ENCODE data around the gene CIRBP.

CIRBP gene

GRCh38 chr19:1229924-1230782 lies 39.0 kb upstream of the CIRBP start:
- CTCF ChIA-PET: interaction anchor here (1.2 kb wide), 1 partner anchor 13 kb away, joined by 3 read pairs; no protein-coding TSS in a partner anchor
- TF ChIP-seq CTCF (IDR thresholded peaks at IDR 0.05; ENCODE audit: insufficient read depth, low read length, missing control alignments): no peak
- POLR2A ChIA-PET: interaction anchor here (1.0 kb wide), 1 partner anchor 13 kb away, joined by 3 read pairs; no protein-coding TSS in a partner anchor
- no peak for DNase-seq (ENCODE audit: low read depth, low spot score)
- H3K4me3 ChIP-seq (ENCODE audit: low read depth, low read length): no peak overlapping the region

- no peak for DNase-seq (ENCODE audit: low read depth, low spot score)
- H3K4me3 ChIP-seq (ENCODE audit: low read depth, low read length): no peak overlapping the region
- POLR2A ChIA-PET: no interaction called here
- TF ChIP-seq CTCF (IDR thresholded peaks at IDR 0.05; ENCODE audit: insufficient read depth, low read length, missing control alignments): no peak
- CTCF ChIA-PET: no interaction called here
These were observed 38.2 kb upstream of the CIRBP start for GRCh38 chr19:1230783-1231489.

DNA sequence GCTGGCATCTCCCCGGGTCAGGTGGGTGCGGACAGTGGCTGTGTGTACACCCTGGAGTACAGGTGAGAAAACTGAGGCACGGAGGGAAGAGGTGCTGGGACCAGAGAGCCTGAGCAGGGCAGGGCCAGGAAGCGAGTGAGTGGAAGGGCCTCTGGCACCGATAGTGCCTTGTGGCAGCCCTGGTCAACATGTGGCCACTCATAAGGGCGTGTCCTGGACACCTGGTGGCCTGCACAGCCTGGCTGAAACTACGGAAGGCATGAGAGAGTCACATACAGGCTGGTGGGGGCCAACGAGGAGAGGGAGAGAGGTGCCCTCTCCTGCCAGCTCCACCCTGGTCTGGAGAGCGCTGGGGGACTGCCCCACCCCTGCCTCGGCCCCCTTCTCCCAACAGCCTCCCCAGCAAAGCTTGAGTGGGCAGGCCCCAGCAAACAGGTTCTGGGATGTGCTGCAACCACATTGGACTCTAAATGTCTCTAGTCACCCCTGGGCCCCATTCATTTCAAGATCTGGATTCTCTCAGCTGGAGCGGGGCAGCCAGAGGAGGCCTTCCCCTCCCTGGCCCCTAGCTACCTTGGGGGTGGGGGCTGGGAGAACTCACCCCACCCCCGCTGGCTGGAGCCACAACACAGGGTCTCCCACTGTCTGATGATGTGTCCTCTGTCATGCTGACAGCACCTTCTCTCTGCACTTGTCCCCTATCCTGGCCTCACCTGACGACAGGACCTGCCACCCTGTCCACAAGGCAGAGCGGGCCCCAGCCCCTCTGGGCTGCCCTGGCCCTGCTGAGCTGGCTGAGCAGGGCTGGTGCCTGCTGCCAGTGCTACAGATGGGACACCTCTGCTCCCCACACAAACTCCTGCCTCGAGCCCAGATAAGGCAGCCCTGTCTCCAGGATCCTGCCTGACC lies 37.1 kb upstream of the CIRBP start:
- no peak for DNase-seq (ENCODE audit: low read depth, low spot score)
- H3K4me3 ChIP-seq (ENCODE audit: low read depth, low read length): no peak overlapping the region
- no peak for TF ChIP-seq CTCF (IDR thresholded peaks at IDR 0.05; ENCODE audit: insufficient read depth, low read length, missing control alignments)
- POLR2A ChIA-PET: interaction anchor here (0.9 kb wide), 1 partner anchor 34 kb away, joined by 3 read pairs; no protein-coding TSS in a partner anchor
- CTCF ChIA-PET: interaction anchor here (1.0 to 1.5 kb wide), 3 partner anchors 11 to 35 kb away, joined by 4 to 5 read pairs (median 4); no protein-coding TSS in a partner anchor

DNA sequence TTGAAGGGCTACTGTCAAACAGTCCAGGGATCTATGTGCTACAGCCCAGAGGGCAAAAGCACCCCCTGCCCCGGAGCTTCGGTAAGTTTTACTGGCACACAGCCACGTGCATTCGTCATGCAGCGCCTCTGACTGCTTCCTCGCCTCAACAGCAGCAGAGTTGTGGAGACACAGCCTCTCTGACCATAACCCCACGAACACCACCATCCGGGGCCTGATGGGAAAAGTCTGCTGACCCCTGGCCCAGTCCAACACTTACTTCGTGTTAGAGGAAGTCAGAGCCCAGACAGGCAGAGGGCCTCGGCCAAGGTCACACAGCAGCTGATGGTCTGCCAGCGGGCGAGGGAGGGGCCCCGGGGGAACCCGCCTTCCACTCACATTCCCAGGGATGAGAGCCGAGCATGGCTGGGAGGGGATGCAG lies 36.5 kb upstream of the CIRBP start:
- TF ChIP-seq CTCF (IDR thresholded peaks at IDR 0.05; ENCODE audit: insufficient read depth, low read length, missing control alignments): no peak
- no peak for DNase-seq (ENCODE audit: low read depth, low spot score)
- POLR2A ChIA-PET: interaction anchor here (0.9 kb wide), 1 partner anchor 33 kb away, joined by 3 read pairs; no protein-coding TSS in a partner anchor
- H3K4me3 ChIP-seq (ENCODE audit: low read depth, low read length): no peak overlapping the region
- CTCF ChIA-PET: interaction anchor here (1.0 to 1.5 kb wide), 3 partner anchors 12 to 34 kb away, joined by 4 to 5 read pairs (median 4); no protein-coding TSS in a partner anchor

GRCh38 chr19:1233115-1233667 lies 35.9 kb upstream of the CIRBP start:
- ChIA-PET POLR2A (no interaction called here), CTCF (interaction anchor here (1.5 kb wide), 2 partner anchors 11 to 12 kb away, joined by 4 to 5 read pairs; no protein-coding TSS in a partner anchor)

More at GRCh38 chr19:1233115-1233667, 35.9 kb upstream of the CIRBP start:
- no peak overlapping the region for H3K4me3 ChIP-seq (ENCODE audit: low read depth, low read length)
- DNase-seq (ENCODE audit: low read depth, low spot score): no peak
- TF ChIP-seq CTCF (IDR thresholded peaks at IDR 0.05; ENCODE audit: insufficient read depth, low read length, missing control alignments): no peak
